Hematopoietic multipotent progenitor cell treated with erythropoietin and hydrocortisone succinate and interleukin-3 and kit ligand, for 4 days (in vitro differentiated cells): Measurements from ENCODE around the gene SDC1.
"Not testable (repeated sequence)": the region's sequence is repeated elsewhere in the genome, so short reads cannot be mapped to it uniquely, and the experiment has no call there.

Source experiments
- DNase-seq: peaks from one replicate; pipeline ENCODE4 v3.0.0-alpha.2; 2015

Gene SDC1

GRCh38 chr2:20195431-20196033, 29.4 kb downstream of the SDC1 start:
- DNase-seq: no peak

GRCh38 chr2:20195016-20195411, 29.9 kb downstream of the SDC1 start:
- not testable (repeated sequence) for DNase-seq

- DNase-seq: no peak
These were observed 30.6 kb downstream of the SDC1 start for GRCh38 chr2:20194097-20195015.

GRCh38 chr2:20193185-20193584, 31.7 kb downstream of the SDC1 start:
- DNase-seq: no peak

- no peak for DNase-seq
These were observed 32.1 kb downstream of the SDC1 start for GRCh38 chr2:20192781-20193180.

DNA sequence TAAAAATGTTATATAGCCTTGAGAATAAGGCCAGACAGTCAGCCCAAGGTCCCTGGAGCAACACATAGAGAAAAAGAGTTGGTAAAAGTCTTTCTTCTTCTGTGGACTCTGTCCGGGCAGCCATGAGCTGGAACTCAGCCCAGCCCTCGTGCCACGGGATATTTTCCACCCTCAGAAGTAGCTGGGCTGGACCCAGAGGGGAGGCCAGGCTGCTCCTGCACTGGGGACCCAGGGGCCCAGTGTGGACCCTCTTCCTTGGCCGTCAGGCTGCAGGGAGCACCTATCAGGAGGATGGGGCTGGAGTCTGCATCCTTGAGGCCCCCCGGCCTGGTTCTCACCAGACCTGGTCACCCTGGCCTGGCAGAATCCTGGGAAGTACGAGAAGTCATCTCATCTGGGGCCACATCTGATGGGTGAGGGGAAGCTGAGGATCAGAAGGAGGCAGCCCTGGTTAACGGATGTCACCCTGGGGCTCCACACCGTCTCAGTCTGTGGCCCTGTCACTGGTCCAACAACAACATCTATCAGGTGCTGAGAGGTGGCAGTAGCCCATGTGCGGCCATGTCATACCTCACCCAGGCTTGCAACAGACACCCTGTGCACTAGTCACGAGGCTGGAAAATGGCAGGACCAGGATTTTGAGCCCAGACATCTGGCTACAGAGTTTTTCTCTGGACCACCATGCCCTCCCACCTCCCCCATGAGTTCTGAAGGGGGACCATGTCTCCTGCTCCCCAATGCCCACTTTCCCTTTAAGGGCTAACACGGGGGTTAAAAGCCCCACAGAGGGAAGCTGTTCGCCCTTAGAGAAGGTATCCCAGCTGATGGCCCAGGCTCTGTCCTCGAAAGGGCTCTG, 33.0 kb downstream of the SDC1 start:
- DNase-seq: no peak

GRCh38 chr2:20190876-20191713, 33.8 kb downstream of the SDC1 start:
- DNase-seq: peak; percentile 16

- no peak for DNase-seq
These were observed 34.8 kb downstream of the SDC1 start for GRCh38 chr2:20190170-20190569.

- no peak for DNase-seq
These were observed 35.5 kb downstream of the SDC1 start for GRCh38 chr2:20189299-20189931.

- DNase-seq: no peak
These were observed 36.1 kb downstream of the SDC1 start for GRCh38 chr2:20188851-20189250.

DNA sequence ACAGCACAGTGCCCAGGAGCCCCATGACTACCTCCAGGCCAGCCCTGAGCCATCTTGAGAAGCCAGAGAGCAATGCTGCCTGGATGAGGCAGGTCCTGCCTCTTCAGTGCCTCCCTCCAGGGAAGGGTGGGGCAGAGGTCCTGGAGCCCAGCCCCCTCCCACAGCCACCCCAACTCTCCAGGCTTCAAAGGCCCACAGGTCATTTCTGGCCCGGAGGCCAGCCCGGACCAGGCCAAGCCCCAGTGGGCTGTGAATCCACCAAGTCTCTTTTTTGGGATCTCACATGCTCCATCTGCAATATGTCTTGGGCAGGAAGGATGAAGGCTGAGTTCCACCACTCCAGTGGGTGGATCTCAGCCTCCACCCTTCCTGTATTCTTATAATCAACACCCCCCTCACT, 36.7 kb downstream of the SDC1 start:
- DNase-seq: no peak

GRCh38 chr2:20187331-20187730, 37.6 kb downstream of the SDC1 start:
- DNase-seq: no peak

DNA sequence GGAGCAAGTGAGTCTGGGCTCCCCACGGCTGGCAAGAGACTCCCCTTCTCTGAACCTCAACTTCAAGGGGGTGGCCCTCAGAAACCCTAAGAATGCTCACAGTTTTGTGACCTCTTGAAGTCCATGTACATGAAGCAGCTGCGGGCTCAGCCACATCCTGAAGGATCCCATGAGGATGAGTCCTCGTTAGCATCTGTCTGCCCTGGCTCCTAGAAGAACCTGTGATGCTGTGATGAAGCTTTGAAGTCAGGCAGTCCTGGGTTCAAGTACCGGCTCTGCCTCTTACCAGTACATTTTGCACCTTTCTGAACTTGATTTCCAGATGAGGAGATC, 38.1 kb downstream of the SDC1 start:
- DNase-seq: no peak

- DNase-seq: peak; percentile 89
These were observed 38.7 kb downstream of the SDC1 start for GRCh38 chr2:20186078-20186854.

DNA sequence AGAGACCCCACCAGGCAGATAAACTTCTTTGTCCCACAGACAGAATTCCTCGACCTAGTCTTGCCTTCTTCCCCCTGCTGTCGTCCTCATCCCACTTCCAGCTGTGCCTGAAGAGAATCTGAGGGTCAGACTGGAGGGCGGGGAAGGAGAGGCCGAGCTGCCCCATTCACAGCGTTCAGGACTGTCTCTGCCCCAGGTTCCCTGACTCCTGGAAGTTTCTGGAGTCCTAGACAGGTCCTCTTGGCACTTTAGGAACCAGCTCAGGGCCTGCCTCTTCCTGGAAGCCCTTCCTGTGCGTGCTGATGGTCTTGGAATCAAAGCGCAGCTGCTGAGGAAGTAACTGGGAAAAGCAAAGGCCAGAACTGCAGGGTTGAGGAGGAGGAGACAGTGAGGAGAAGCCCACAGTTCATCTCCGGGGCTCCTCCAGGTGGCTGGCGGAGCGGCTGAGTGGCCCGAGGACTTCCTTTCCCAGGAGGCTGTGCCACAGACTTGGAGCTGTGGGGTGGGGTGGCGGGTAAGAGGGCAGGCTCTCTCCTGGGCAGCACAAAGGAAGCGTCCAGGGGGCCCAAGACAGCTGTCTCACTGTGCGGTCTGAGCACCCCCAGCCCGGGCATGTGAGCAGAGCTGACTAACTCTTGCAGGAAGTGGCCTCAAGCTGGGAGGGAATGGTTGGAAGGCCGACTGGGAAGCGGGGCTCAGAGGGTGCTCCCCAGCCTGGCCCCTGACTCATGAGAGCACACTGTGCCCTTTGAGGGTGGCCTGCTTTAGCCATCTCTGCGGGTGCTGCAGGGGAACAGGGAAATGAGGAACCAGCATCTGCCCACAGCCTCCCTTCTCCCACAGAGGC, 39.5 kb downstream of the SDC1 start:
- peak; percentile 44 for DNase-seq

- no peak for DNase-seq
These were observed 40.6 kb downstream of the SDC1 start for GRCh38 chr2:20184067-20184938.

DNA sequence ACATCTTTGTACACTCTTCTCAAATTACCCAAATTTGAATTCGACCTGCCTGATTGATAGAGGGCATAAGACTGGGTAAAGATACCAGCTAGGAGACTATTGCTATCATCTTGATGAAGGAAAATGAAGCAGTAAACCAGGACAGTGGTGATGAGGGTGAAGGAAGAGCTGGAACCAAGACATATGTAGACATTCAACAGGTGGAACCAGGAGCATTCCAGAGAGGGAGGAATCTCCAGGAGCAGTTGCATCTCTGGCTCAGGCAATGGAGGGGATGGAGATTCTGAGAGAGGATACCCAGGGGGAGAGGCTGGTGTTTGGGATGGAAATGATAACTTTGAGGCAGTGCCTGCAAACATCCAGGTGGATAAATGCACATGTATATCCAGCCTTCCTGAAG, 41.6 kb downstream of the SDC1 start:
- no peak for DNase-seq

GRCh38 chr2:20182241-20182931, 42.5 kb downstream of the SDC1 start:
- DNase-seq: no peak

- no peak for DNase-seq
These were observed 43.2 kb downstream of the SDC1 start for GRCh38 chr2:20181761-20182160.
